Endothelial cell of umbilical vein (primary cell): Measurements from ENCODE around the gene ADCY2.

Source experiments
- CTCF ChIP-seq, 2 donors: IDR thresholded peaks; 1 replicate in 1 of 2; 2 replicates in 1 of 2; pipeline ENCODE4 v1.5.1; 2011; ENCODE audit warnings: low read length in 2 of 2, mild to moderate bottlenecking in 2 of 2, moderate library complexity in 2 of 2, control low read depth in 1 of 2, inconsistent platforms in 1 of 2, low read depth in 1 of 2; ENCODE audit not compliant: insufficient read depth in 1 of 2; ENCODE audit errors: extremely low read depth in 1 of 2
- EZH2 ChIP-seq: IDR thresholded peaks from 2 replicates; pipeline ENCODE4 v1.6.1; 2012; ENCODE audit warnings: borderline replicate concordance, low read depth, mild to moderate bottlenecking, moderate library complexity, low read length, inconsistent platforms; ENCODE audit not compliant: severe bottlenecking
- JUN ChIP-seq: IDR thresholded peaks from 2 replicates; pipeline ENCODE4 v1.6.1; 2011; ENCODE audit warnings: borderline replicate concordance, low read depth; ENCODE audit not compliant: insufficient read length, insufficient read depth
- POLR2A ChIP-seq: IDR thresholded peaks from 2 replicates; pipeline ENCODE4 v1.6.1; 2012; ENCODE audit warnings: low read depth, mild to moderate bottlenecking, control low read depth, low read length
- POLR2AphosphoS5 ChIP-seq: IDR thresholded peaks from 2 replicates; pipeline ENCODE4 v1.6.1; 2012; ENCODE audit warnings: low read depth, mild to moderate bottlenecking, control low read depth, low read length, moderate library complexity; ENCODE audit not compliant: insufficient read depth
- TF ChIP-seq, protein P1 (sequence below): IDR thresholded peaks from 2 replicates; pipeline ENCODE4 v1.6.1; 2011; ENCODE audit not compliant: insufficient read depth, insufficient read length

- TF ChIP-seq CTCF (IDR thresholded peaks at IDR 0.05; ENCODE audit: extremely low read depth in 1 of 2, insufficient read depth in 1 of 2, low read depth in 1 of 2, low read length in 2 of 2), result no peak
- no peak for TF ChIP-seq POLR2A
- TF ChIP-seq JUN, result no peak
- TF ChIP-seq EZH2, result no peak
- TF ChIP-seq POLR2AphosphoS5, result no peak
- TF ChIP-seq, protein P1, sequence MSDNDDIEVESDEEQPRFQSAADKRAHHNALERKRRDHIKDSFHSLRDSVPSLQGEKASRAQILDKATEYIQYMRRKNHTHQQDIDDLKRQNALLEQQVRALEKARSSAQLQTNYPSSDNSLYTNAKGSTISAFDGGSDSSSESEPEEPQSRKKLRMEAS, result no peak
These were observed 309.8 kb downstream of the ADCY2 start for GRCh38 chr5:7705736-7706135.
